Embryonic facial prominence (tissue), 1 donor: ENCODE data around the gene PRKCA.
"Not testable (repeated sequence)": the region's sequence is repeated elsewhere in the genome, so short reads cannot be mapped to it uniquely, and the experiment has no call there.

ENCODE experiments used
- DNase-seq: peaks from one replicate; pipeline ENCODE4 v3.0.0-alpha.2; 2016; ENCODE audit errors: extremely low spot score

The PRKCA gene

DNA sequence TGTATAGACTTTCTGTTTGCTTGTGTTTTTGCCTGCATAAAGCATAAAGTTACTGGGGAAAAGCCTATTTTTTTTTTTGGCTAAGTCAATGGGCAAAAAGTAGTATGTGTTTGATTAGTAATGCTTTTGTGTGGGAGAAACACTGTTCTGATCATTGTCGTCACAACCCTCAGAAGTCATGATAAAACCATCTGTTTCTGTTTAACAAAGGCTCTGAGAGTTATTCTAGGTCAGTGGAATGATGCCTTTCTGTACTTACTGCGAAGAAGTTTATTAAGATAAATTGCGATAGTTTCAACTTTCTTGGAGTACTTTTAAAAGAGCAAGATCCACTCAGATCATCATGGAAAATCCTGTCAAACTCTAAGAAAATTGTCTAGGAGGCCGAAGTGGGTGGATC is 80.9 kb downstream of the PRKCA start:
- DNase-seq = peak; percentile 66

DNA sequence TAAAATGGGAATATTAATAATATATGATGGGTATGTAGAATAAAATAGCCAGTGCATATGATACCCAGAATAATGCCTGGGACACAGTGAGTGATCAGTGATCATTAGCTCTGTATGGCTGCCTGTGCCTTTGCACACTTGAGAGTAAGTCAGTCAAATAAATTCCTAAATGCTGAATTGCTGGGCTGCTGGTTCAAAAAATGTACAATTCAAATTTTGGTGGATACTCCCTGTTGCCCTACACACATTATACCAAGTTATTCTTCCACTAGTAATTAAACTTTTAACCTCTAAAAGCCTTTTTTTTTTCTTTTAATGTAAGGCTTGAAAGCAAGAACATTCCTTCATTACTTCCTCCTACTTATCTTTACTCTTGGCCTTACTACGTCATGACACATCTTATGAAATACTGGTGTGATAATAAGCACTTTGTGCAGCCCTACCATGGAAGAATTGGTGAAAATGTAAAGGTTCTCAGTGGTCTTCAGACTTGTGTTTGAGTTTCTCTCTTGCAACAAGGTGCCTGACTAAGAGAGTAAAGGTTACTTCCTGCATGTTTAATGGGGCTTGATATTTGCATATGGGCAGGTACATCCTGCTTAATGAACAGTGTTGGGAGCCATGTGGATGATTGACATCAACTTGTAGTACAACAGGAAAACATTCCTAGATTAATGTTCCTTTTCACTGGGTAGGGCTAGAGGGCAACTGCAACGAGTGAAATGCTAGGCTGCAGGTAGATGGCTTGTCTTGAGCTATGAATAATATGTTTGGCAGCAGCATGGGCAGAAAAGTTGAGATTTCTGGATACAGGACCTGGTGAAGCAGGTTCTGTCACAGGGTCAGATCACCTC is 84.3 kb downstream of the PRKCA start:
- no peak for DNase-seq

DNA sequence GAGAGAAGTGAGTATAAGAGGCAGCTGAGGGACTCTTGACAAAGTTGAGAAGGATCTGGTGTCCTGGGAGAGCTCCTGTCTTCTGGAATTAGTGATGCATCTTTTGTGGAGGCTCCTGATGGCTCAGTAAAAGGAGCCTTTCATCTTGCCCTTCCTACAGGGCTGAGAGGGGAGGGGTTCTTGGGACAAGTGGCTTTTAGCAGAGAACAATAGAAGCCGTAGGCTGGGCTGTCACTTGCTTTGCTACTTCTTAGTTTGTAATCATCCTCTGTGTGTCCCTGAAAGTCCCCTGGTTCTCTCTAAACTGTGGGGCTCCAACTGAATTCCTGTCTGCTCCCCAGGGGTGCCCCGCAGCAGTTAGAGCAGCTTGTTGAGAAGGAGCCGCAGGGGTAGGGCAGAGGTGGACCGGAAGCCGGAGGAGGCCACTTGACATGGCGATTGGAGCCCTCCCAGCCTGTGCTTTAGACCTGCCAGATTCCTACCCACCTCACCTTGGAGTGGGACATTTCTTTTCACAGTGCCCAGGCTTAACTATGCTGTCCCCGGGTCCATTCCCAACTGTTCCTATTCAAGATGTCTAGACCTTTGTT is 85.1 kb downstream of the PRKCA start:
- no peak for DNase-seq

DNA sequence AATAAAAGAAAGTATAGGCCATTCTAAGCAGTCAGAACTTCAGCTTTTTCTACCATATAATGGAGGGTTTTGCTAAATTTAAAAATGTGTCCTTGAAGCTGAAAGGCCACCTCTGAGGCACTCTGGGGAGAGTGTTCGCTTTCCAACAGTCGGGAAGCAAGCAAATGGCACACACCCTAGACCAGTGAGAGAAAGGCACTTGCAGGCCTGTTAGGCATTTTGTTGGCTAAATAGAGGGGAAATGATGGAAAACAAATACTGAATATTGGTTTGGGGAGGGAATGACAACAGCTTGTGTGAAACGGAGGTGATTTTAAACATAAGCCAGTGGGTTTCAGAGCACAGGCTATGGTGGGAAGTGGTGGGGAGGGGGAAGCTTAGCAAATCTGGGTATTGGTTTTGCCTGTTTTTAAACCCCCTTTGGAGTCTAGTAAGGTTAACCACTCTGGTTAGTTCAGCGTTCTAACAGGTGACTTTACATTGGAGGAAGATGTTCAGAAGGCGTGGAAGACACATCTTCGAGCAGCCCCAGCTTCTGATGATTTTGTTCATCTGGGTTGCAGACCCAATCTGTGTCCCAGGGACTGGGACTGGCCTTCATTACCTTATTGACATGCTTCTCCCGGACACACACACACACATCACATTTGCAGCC is 90.5 kb downstream of the PRKCA start:
- DNase-seq = no peak

DNA sequence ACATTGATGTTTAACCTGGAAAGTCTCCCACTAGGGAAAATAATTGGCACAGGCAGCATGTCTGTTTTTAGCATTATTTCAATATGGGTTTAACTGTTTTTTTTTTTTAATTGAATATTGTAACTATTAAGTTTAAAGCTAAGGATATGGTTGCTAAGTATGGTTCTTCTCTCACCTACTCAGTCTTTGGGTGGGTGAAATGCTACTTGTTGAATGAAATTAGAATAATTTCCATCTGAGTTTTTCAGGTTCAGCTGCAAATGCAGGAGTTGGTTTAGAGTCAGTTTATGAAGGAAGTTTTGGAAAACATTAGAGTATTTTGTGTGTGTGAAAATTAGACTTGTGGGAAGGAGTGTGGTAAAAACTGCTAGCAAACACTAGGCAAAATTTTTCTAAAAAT is 93.5 kb downstream of the PRKCA start:
- no peak for DNase-seq

DNA sequence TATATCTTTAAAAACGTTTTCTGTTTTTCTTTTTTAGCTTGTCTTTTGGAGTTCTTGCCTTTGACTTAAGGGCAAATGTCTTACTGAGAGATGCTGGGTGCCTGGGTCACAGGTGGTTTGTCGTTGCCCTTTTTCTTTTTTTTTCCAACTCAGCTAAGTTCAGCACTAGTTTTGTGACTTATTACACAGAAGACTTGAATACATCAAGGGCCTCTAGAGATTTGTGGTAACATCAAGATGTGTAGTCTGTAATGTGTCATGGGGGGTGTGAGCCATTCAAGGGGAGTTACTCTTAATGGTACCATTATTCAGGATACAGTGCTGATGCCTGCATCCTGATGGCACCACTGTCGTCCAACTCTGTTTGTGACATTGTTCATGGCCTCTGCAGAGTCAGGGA is 95.1 kb downstream of the PRKCA start:
- no peak for DNase-seq

DNA sequence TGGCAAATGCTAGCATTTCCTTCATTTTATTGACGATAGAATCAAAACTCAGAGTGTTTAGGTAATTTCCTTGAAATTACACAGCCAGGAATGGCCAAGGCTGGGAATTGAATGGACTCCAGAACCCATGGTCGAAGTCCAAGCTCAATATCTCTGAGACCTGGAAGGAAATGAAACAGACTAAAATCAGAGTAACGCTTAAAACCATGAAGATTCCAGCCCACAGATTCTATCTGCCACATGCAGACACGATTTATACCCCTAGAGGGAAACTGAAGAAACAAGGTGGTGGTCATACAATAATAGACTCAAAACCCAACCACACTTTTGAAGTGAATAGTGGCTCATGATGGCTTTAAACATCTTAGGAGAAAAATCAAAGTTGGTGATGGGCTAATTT is 95.6 kb downstream of the PRKCA start:
- DNase-seq = no peak

DNA sequence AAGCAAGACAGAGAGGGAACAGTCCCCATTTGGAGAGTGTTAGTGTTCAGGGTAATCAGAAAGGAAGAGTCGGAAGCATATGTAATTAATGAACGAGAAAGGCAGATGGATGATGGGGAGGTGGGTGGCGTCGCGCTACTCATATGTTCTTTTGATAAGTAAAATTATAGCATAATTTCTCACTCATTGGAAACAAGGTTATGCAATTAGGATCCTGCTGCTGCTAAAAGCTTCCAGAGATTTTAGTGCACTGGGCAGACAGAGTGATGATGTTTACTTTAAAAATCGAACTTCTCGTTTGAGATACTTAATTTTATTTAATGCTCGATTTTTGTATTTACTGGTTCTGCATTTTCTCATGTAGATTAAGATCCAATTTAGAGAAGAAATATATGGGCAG is 96.2 kb downstream of the PRKCA start:
- DNase-seq = no peak

DNA sequence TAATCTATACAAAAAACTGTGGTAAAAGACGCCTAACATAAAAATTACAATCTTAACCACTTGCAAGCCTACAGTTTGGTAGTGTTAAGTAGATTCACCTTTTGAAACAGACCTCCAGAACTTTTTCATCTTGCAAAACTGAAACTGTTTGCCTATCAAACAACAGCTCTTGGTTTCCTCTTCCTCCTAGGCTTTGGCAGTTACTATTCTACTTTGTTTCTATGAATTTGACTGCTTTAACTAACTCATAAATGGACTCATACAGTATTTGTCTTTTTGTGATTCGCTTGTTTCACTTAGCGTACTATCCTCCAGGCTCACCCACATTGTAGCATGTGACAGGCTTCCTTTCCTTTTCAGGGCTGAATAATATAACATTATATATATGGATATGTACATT is 97.0 kb downstream of the PRKCA start:
- no peak for DNase-seq

DNA sequence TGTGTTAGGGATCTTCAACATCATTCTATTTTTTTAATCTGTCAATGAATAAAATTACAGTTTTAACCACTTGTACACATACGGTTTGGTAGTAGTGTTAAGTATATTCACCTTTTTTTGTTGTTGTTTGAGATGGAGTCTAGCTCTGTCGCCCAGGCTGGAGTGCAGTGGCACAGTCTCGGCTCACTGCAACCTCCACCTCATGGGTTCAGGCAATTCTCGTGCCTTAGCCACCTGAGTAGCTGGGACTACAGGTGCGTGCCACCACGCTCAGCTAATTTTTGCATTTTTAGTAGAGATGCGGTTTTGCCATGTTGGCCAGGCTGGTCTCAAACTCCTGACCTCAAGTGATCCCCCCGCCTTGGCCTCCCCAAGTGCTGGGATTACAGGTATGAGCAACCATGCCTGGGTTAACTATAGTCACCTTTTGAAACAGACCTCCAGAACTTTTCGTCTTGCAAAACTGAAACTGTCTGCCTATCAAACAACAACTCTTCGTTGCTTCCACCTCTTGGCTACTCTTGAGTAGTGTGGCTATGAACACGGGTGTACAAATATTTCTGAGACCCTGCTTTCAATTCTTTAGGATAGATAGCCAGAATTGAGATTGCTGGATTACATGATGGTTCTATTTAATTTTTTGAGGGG is 97.8 kb downstream of the PRKCA start:
- not testable (repeated sequence) for DNase-seq

DNA sequence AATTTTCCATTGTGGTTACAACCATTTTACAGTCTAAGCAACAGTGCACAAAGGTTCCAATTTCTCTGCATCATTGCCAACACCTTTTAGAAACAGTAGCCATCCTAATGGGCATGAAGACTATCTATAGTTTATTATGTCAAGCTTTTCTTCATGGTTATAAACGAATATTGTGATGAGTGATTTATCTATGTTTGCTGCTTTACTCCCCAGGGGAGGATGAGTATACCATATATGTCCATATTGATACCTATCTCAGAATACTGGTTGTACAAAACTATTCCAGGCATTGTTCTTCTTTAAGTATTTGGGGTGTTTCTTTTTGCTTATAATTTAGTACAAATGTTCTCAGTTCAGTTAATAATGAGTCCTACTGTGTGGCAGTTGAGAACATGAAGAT is 98.3 kb downstream of the PRKCA start:
- no peak for DNase-seq

DNA sequence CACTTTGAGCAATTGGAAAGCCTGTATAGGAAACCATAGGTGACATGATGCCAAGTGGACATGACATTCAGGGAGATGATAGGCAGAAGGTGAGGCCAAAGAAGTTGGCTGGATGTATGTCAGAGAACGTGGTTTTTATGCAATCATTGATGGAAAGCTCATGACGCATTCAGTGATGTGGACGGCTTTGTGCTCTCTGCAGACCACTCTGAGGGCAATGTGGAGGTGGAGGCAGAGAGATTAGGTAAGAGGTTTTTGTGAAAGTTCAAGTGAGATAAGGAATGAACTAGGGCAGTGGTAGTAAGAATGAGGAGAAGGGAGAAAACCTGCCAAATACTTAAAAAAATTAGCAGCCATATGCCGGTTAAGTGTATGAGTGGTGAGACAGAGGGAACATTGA is 99.0 kb downstream of the PRKCA start:
- DNase-seq = no peak

DNA sequence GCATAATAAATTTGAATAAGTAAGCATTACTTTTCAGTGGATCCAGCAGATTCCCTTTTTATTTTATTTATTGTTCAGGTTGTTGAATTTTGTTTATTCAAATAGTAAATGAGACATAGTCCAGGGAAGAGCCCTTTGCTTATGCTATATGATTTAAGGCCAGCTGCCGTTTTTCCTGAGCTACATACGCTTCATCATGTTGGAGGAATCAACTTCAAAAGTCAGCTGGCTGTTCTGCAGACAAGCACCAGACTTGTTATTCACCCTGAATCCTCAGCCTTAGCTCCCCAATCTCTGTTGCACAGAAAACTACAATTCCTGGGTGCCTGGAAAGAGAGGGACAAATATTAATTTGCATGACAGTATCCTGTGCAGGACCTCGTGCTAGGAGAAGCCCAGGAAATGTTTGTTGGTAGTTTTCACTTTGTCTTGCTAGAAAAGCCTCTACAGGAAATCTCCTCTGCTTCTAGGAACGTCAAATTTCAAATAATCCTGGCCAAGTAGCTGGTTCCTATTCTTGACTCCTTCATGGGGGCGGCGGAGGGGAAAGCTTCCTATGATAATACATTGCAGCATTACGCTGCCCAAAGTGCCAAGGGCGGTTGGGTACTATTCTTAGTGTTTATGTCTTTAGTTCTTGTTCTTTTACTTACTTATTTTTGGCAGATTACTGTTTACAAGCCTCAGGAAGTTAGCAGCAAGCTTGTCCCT is 101.6 kb downstream of the PRKCA start:
- no peak for DNase-seq

DNA sequence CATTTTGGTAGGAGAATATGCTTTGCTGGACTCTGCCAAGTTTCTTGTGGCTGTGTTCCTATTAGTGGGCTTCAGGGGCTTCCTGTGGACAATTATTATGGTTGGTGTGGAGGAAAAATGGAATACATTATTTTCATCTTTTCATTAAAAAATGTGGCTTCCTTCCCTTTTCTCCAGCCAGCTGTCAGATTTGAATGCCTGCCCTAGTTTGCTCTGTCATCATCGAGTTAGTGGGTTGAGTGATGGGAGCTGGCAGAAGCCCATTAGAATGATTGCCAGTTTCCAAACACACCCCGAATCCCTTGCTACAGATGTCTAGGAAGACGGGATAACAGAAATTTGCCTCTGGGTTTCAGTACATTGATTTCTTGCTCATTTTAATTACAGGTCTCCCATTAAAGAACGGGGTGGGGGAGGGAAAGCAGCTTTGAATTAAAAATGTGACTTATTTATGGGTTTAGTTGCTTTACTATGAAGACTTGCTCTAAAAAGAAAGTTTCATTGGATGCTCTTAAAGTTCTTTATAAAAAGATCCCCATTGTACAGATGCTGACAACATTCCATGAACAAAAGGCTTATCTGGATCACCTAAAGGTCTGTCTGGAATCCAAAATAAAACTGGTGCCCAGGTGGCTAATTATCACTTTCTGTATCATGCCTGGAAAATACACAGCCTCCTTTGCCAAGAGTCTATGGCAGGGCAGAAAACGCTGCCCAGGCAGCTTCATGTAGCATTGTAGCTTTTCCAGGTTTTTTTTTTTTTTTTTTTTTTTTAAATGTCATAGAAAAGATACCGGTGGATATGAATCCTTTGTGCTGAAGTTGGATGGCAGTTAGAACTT is 103.6 kb downstream of the PRKCA start:
- DNase-seq = peak; percentile 20

DNA sequence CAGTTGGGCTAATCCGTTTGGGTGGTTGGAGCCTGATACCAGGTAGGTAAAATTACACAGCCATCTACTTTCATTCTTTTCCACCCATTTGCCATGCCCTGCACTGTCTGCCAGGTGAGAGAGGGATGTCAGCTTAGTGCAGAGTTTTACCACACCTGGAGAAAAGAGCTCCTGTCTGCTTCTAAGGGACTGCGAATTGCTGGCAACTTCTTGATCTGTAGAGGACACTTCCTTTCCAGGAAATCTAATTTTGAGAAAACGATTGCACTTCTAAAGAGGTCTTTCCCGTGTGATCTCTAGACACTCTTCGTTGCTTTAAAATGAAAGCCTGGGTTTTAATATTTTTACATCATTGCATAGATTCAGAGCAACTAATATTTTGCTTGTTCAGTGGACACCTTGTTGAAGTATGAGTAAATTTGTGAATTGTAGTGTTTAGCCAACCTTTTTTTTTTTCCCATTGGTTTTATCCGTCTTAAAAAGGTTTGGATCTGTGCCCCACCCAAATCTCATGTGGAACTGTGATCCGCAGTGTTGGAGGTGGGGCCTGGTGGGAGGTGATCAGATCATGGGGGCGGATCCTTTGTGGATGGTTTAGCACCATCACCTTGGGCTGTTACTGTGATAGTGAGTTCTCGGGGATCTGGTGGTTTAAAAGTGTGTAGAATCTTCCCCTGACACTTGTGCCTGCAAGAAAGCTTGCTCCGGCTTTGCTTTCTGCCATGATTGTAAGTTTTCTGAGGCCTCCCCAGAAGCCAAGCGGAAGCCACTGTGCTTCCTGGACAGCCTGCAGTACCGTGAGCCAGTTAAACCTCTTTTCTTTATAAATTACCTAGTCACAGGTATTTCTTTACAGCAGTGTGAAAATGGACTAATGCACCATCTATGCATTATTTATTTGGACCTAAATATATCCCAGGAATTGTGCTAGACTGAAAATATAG is 104.6 kb downstream of the PRKCA start:
- DNase-seq = no peak

DNA sequence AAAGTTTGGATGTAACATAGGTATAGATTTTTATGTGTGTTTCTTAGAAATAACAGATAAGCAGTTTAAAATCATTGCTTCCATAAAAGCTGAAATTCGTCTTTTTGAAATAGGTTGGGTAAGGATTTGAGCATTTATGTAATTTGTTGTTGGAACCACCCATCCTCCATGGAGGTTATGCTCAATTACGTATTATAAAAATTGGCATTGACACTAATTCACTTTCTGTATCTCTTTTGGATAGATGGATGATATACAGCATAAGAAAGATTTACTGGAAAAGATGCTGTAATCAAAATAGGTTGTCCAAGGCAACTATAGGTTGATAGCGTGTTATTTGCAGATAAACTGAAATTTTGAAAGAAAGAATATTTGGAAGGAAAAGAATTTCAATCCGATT is 105.5 kb downstream of the PRKCA start:
- no peak for DNase-seq

DNA sequence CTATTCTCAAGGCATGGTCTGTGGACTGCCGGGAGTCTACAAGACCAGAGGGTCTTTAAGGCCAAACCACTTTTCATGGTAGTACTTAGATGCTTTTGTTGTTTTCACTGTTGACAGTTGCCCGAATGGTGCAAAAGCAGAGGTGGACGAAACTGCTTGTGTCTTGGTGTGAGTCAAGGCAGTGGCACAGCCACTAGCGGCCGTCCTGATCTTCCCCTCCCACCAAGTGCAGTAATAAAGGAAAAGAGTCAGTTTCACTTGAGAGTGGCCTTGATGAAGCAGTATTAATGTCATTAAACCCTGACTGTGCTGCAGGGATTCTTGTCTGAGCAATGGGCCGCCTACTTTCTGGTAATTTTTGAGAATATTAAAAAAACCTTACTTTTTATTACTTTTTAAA is 109.1 kb downstream of the PRKCA start:
- DNase-seq = no peak

DNA sequence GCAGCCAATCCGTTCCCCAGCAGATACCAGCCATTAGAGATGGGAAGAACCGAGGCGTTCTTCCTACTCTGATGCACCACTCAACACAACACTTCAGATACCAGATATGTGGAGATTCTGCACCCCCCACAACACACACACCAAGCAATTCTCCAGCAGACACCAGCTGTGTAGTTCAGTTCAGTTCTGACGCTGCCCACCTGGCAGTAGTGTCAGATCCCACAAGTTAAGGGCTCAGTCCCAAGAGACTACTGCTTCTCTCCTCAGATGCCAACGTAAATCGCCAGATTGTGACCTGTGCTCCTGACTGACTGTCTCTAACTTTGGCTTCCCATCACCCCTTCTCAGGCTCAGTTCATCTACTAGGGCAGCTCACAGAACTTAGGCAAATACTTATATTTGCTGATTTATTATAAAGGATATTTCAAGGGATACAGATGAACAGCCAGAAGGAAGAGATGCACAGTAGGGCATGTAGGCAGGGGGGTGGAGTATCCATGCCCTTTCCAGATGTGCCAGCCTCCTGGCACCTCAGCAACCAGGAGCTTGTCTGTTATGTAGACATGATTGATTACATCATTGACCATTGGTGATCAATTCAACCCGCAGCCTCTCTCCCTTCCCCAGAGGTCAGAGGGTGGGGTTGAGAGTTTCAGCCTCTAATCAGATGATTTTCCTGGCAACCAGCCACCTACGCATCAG is 110.6 kb downstream of the PRKCA start:
- no peak for DNase-seq
